Stomach (tissue), 4 donors: ENCODE data around the gene ALKAL2.

ENCODE experiments used
- CTCF ChIP-seq, 7 experiments: fragments of 450-650 bp in 4 of 7; fragments of 200-600 bp in 3 of 7; sonication (generic) in 3 of 7; IDR thresholded peaks; one replicate each; pipeline ENCODE4 v1.5.1; 2016 to 2019; ENCODE audit warnings: antibody characterized with exemption in 7 of 7, control low read depth in 2 of 7, mild to moderate bottlenecking in 1 of 7
- EP300 ChIP-seq: sonication (generic); formaldehyde crosslinking; IDR thresholded peaks from one replicate; pipeline ENCODE4 v1.6.1; 2017; ENCODE audit warnings: antibody characterized with exemption
- POLR2A ChIP-seq, 4 donors: fragments of 450-650 bp; IDR thresholded peaks; one replicate each; pipeline ENCODE4 v1.6.1; 2016; ENCODE audit warnings: antibody characterized with exemption in 4 of 4, control low read depth in 2 of 4, mild to moderate bottlenecking in 1 of 4, moderate library complexity in 1 of 4
- POLR2AphosphoS5 ChIP-seq, 3 donors: sonication (generic); formaldehyde crosslinking; IDR thresholded peaks; one replicate each; pipeline ENCODE4 v1.6.1; 2016; ENCODE audit warnings: antibody characterized with exemption in 3 of 3

GRCh38 chr2:287471-287885 is 413 bp downstream of the ALKAL2 start:
- TF ChIP-seq EP300 (no peak), CTCF (IDR thresholded peaks at IDR 0.05) (no peak), POLR2A (IDR thresholded peaks at IDR 0.05) (no peak), POLR2AphosphoS5 (IDR thresholded peaks at IDR 0.05) (no peak)
